NCI-H1417 (cell line): ENCODE data around the gene CSH1.
"Not testable (repeated sequence)": the region's sequence is repeated elsewhere in the genome, so short reads cannot be mapped to it uniquely, and the experiment has no call there.

ENCODE experiments used
- DNase-seq, 3 experiments: peaks; one replicate each; lab custom pipeline; 2025; lab: John Stamatoyannopoulos, UW

The CSH1 gene

DNA sequence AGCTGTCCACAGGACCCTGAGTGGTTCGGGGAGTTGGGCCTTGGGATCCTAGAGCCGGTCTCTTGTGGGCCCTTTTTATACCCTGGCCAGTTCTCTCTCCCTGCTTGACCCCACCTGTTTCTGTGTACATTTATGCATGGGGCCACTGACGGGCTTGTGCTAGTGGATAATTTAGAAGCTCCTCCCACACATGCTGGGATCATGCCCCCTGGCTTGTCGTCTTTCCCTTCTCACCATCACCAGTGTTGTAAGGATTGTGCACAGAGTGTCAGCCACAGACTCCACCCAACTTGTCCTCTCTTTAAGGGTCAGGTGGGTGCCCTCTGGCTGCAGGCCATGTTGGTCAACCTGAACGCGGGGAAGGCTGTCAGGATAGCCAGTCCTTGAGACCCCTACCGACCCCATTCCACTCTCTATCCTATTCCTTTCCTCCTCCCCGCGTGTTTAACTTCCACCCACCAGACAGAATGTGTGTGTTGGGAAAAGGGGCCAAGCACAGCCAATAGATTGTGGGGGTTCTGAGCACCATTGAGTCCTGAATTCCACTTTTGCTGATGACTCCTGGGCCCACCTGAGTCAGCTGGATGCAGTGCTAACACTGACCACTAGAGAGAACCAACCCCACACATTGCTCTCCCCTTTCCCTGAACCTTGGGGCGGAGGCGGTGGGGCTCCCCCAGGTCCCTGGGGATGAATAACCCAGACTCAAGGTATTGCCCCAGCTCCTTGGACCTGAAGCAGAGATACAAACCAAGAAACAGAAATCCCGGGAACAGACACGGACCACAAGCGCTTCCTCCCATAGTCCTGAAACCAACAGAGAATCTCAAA, at the start of gene CSH1:
Gene CSH1 (minus strand): TSS at position 51 of the 831 bp plus-strand sequence. CDS start 63 bp downstream, outside the sequence.
- DNase-seq: not testable (repeated sequence)

DNA sequence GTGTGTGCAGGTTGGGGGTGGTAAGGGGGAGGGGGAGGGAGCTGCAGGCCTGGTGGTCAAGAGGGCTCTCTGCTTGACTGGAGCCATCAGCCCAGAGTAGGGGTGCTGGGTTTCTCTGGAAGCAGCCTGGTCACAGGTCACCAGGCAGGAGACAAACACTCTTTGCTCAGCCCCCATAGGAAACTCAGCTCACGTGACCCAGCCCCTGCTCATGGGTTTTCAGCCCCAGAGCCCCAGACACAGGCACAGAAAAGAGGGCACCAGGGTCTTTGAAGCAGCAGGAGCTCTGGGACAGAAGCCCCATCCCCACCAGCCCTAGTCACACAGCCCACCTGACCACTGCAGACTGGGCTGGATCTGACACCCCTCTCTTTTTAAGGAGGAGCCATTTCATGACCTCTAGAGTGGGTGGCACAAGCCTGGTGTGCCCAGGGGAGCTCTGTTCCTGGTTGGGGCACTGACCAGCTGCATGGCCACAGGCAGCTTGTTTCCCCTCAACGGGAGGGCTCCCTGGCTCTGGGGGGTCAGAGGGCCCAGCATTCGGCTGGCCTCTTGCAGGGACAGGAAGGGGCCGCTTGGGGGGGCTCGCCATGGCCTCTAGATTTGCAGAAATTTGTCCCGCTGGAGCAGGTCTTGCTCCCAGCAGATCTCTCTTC, 49.5 kb upstream of the CSH1 start:
- DNase-seq: no peak

DNA sequence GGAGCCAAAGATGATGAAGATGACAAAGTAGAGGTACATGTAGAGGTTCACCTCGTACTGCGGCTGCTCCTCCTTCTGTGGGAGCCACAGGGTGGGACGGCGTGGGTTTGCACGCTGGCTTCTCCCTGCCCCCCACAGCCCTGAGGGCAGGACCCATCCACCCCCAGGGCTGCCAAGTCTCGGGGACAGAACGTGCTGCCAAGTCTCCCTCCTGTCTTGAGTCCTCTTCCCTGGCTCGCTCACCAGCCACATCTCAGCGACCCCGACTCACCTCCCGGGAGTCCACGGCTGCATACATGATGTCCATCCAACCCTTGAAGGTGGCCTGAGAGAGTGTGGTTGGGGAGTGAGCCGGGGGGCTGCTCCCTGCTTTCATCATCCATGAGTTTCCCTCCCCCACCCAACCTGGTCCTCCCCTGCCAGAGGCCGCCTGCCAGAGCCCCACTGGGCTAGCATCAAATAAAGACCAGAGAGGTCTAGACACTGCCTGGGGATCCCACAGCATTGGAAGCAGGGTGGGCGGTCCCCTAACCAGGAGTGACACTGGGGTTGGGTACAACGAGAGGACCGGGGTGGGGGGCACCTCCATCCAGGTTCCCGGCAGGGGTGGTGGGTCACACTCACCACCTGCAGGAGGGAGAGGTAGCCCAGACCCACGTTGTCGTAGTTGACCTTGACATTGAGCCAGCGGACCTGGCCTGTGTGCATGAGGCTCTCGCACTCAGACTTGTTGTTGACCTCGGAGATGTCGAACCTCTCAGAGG, 48.5 kb upstream of the CSH1 start:
- no peak for DNase-seq

DNA sequence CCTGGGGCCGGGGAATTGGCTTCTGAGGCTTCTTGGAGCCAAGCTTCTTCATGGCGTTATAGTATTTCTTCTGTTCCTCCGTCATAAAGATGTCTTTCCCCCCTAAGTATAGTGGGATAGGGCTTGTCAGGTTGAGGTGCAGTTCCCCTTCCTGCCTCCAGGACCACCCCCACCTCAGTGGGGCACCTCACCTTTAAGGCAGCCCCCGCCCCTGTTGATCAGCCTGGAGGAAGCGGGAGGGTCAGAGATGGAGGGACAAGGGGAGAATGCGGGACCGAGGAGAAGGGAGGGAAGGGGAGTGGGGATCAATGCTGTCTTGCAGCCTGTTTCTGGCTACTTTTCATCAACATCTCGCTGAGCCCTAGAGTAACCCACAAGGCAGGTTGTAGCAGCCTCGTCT, 47.4 kb upstream of the CSH1 start:
- DNase-seq: no peak

DNA sequence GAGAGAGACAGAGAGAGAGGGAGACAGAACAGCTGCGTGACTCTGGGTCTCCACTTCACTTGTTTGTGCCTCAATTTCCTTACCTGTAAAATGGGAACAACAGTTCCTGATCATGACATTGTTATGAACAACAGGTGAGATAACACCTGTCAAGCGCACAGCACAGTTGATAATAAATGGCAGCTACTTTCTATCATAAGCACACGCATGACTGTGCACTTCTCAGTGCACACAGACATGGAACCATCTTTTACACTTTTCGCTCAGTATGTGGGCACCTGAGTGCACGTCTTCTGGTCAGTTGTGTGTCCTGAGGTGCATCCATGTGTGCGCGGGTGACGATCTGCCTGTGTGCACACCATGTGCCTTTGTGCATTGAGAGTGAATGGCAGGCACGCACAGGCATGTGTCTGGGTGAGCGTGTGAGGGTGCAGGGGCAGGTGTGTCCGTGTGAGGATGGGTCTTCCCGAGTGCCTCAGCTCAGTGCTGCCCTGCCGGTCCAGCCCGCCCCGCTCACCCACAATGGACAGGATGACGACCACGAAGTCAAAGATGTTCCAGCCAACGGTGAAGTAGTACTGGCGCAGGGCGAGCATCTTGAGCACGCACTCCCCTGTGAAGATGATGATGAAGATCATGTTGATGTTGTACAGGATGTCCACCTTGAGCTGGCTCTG, 46.1 kb upstream of the CSH1 start:
- DNase-seq: no peak

DNA sequence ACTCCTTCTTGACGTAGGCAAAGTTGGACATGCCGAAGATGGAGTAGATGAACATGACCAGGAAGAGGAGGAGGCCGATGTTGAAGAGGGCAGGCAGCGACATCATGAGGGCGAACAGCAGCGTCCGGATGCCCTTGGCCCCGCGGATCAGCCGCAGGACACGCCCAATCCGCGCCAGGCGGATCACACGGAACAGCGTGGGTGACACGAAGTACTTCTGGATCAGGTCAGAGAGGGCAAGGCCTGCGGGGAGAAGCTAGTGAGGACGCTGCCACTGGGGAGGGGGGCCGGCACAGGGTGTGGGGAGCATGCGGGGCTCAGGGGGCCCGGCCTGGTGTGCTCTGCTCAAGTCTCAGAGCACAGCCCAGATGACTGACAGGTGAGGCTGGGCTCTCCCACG, 45.4 kb upstream of the CSH1 start:
- no peak for DNase-seq

DNA sequence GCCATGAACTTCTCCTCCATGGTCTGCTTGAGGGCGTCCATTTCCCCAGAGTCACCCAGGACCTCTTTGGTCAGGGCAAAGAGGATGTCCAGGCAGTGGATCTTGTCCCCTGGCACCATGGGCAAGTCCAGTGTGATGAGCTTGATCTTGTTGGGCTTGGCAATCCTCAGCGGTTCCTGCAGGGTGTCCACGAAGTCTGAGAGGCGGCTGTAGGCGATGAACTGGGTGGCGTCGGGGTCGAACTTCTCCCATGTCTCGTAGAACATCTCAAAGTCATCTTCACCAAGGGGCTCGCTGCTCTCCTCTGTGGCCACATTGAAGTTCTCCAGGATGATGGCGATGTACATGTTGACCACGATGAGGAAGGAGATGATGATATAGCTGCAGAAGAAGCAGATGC, 44.8 kb upstream of the CSH1 start:
- DNase-seq: no peak

DNA sequence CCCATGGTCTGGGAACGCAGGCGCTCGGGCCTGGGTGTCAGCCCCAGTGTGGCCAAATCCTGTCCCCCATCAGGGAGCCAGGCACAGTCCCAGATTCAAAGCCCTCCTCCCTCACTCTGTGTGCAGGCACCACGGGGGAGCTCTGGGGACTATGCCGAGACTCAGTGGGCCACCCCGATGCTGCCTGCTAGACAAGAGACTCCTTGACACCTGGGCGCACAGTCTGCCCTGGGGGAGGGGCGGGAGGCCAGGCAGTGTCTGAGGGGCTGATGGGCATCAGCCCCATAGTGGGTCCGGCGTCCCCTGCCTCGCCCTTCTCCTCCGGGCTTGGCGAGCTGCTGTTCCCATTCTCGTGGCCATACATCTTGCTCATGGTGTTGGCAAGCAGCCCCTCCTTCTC, 44.2 kb upstream of the CSH1 start:
- no peak for DNase-seq

DNA sequence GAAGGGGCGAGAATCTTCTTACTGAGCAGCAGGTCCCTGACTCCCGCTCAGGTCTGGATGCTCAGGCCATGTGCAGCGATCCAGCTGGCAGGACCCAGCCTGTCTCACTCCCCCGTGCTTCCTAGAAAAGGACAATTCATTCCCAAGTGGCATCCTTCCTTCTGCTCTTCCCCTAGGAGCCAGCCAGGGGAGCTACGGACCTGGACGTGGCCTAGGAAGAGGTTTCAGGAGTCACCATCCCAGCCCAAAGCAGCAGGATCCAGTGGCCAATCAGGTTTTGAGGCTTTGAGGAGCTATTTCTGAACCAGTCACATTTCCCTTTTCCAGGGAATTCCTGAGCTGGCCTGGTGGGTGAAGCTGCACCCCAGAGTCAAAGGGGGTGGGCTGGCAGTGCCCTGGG, 43.5 kb upstream of the CSH1 start:
- no peak for DNase-seq

DNA sequence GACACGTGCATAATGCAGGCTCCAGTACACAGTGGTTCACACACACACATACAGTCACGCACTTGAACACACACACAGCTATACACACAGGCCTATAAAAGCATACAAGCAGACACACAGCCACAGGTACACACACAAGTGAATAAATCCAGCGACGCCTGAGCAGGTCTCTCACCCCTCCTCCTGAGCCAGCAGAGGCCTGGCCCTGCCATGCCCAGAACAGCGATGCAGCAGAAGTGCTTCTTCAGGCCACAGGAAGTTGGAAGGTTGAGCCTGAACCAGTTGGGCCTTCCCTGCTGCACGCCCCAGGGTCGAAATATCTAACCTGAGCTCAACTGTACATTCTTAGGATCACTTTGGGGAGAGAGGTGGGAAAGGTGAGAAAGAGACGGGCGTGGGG, 43.0 kb upstream of the CSH1 start:
- no peak for DNase-seq

DNA sequence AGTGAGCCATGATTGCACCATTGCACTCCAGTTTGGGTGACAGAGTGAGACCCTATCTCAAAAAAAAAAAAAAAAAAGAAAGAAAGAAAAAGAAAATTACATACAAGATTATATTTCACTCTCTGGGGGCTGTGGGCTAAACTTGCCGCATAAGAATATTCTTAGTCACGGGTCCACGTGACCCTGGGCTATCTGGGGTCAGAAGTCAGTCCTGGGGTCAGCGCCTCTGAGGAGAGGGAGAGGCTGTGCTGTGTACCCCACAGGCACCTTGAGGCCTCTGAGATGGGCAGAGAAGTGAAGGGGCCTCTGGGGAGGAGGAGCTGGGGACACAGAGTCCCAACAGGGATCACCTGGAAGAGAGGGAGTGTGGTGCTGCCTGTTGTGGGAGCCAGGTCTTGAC, 41.5 kb upstream of the CSH1 start:
- DNase-seq: no peak

DNA sequence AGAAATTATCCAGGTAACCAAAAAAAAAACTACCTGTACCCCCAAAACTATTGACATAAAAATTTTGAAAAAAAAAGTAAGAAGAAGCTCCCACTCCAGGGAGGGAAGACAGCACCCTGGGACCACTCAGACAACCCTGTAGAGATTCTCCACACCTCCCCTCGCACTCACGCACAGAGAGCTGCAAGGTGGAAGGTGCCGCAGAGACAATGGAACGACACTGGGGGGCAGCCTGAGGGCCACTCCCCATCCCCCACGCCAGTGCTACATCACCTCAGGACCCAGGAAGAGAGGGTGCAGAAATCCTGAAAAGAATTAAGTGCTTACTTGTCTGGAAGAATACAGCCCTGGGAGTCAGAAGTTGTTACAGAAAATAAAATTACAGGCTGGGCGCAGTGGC, 40.9 kb upstream of the CSH1 start:
- DNase-seq: no peak

DNA sequence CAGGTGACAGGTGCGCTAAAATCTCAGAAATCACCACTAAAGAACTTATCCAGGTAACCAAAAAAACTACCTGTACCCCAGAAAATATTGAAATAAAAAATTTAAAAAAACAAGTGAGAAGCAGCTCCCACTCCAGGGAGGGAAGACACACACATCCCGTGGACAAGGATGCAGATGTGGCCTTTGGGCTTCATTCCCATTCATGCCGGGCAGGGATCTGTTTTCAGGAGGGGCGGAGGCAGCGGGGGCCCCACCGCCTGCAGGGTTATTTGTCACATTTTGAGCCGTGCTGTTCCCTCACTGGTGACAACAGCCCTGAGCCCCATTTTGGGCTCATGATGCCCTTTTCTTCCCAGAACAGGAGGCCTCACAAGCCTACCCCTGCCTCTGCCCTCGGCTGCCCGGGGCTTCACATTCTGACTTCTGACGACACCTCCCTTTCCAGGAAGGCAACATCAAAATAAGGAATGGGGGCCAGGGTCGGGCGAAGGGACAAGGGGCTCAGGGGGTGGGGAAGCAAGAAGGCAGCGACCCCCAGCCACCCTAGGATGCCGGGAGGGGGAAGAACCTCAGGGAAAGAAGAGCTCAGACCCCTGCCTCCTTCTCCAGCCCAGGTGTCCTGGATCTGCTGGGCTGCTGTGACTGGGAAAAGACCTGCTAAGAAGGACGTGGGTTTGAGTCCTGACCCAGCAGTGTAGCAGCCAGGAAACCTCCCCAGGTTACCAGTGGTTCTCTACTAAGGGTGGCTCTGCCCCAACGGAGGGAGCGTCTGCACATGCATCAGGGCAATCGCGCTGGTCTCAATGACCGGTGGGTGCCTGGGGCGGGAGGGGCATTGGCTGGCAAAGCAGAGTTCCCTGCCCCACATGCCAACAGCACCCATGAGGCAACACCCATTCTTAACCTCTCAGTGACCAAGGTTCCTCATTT, 38.1 kb upstream of the CSH1 start:
- DNase-seq: no peak

DNA sequence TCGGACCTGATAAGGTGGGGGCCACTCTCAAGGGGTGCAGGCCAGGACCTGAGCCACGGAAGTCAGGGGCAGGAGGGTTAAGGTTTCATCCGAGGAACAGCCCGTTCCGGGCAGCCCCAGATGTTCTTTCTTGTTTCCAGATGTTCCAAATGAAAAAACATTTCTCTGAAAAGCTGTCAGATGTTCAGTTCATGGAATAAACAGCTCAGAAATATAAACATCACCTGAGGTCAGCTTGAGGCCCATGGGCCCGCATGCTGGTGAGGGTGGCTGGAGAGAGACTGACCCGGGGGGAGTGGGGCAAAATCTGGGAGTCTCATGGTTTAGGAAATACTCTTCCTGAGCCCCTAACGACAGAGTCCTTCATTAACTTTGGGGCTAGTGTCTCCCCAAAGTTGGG, 37.2 kb upstream of the CSH1 start:
- DNase-seq: no peak

DNA sequence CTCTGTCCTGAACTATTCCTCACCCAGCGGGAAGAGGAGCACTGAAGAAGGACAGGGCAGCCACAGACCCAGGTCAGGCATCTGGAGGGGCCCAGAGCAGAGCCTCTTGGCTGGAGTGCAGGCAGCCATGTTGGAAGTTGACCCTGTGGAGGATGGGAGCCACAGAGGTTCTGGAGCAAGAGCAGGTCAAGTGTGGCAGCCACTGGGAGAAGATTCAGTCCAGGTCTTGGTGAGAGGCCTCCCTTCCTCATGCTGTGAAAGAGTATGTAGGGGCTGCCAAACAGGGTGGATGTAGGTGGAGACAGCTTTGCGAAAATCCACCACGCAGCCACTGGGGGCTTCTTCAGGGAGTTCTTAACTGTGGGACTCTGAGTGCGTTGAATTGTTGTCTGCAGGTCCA, 36.3 kb upstream of the CSH1 start:
- DNase-seq: no peak

DNA sequence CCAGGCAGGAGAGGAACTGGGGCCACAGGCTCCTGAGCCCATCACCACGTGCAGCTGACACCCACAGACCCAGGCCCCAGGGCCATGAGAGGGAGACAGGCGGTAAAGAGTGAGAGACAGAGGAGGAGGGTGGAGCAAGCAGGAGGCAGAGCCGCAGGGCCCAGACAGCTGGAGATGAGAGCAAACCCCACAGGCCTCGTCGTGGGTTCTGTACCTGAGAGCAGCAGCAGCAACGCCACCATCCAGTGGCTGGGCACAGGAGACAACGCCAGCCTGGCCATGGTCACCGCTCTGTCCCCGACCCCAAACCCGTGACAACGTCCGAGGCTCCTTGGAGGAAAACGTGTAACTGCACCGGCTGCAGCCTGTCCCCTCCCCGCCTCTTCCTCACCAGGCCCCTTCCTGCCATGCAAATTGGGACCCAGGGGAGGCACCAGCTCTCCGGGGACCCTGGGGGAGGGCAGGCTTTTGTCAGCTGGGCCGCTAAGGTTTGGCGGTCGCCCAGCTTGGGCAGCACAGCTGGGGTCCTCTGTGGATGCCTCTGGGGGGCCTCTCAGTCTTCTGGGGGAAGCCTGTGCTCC, 35.7 kb upstream of the CSH1 start, which contains the start of gene CD79B:
Gene CD79B (minus strand): TSS at position 351 of the 581 bp plus-strand sequence. CDS start 70 bp downstream, at position 281.
- no peak for DNase-seq

DNA sequence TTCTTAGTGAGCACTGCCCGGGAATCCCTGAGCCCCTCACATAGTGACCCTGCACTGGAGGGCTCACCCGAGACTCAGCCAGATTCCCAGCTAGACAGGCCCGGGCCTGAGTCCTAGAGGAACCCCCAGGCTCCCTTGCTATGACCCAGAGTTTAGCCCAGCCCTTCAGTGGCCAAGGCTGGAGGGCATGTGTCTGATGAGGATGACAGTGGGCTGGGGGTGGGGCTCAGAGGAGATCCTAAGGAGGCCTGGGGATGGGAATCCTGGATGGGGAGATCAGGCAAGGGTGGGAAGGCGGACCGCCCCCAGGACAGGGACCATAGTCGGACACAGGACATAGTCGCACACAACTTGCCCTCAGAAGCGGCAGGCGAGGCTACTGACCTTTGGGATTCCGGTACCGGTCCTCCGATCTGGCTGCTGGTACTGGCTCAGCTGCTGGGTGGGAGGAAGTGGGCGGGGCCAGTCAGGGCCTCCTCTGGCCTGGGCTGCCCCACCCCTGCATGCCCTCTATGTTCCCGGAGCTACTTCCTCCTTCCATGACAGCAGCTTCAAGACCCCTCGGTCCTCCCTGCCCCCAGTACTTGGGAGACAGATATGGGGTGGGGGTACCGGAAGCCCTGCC, 34.7 kb upstream of the CSH1 start:
- no peak for DNase-seq

DNA sequence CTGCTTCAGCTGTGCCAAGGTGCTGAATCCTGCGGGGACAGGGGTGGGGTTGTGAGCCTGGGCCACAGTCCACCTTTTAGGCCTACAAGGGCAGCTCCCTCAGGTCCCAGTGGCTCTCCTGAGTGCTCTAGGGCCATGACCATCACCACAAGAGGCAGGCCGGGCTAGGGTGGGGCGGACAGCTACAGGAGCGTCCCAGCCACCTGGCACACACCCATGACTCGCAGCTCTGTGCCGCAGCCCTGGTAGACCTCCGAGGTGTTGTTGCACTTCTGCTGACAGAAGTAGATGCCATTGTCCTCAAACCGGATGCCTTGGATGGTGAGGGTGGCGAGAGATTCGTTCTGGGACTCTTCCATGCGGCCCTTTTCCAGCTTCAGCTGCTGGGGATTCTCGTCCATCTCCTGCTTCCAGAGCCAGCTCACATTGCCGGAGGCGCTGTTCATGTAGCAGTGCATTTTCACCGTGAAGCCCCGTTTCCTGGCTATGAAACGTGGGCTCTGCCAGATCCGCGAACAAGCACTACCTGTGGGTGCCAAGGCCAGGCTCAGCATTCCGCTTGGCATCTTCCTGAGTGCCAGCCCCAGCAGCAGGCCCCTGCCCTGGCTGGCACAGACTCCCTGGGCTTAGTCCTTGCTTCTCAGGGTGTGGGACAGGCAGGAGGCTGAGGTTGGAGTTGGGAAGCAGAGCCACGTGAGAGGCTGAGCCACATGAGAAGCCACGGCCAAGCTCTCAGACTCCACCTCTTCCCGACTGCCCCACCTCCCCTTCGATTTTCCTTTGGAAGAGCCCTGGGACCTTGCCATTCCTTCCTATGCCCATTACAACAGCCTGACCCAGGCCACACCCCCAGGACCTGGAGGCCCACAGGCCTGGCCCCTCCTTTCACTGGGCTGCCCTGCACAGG, 33.7 kb upstream of the CSH1 start:
- no peak for DNase-seq
